Measurements from ENCODE around the gene SLFN12L.

GRCh38 chr17:35554668-35555067, 17.2 kb upstream of the SLFN12L start:
- TF ChIP-seq CTCF (conservative IDR thresholded peaks at IDR 0.05; ENCODE audit: low read depth, low read length): no peak
- no peak for TF ChIP-seq EZH2phosphoT487 (IDR thresholded peaks at IDR 0.05; ENCODE audit: borderline replicate concordance, low read length)
